HepG2 (cell line): ENCODE results near the gene INPP5E.

ENCODE experiments used
- EHMT2 ChIP-seq: fragments of 200-600 bp; sonication (generic); IDR thresholded peaks from 2 replicates; pipeline ENCODE4 v1.7.0; 2017; ENCODE audit warnings: antibody characterized with exemption, low read depth, low read length, borderline replicate concordance
- ERF ChIP-seq: IDR thresholded peaks from 2 replicates; pipeline ENCODE4 v1.6.1; 2018; ENCODE audit warnings: missing biosample characterization, missing genetic modification reagents
- MTA3 ChIP-seq: sonication (generic); formaldehyde crosslinking; IDR thresholded peaks from 2 replicates; pipeline ENCODE4 v1.4.0; 2020; ENCODE audit warnings: missing genetic modification reagents
- MXI1 ChIP-seq: IDR thresholded peaks from 3 replicates; pipeline ENCODE4 v1.6.1; 2012; ENCODE audit warnings: low read depth, low read length, inconsistent platforms, borderline replicate concordance
- NFIC ChIP-seq: IDR thresholded peaks from 2 replicates; pipeline ENCODE4 v1.6.1; 2012; ENCODE audit warnings: mild to moderate bottlenecking, low read length, inconsistent platforms
- SP2 ChIP-seq: sonication (generic); formaldehyde crosslinking; IDR thresholded peaks from 2 replicates; pipeline ENCODE4 v1.5.1; 2020; ENCODE audit warnings: mild to moderate bottlenecking, missing genetic modification reagents
- ZBTB1 ChIP-seq: sonication (generic); formaldehyde crosslinking; IDR thresholded peaks from 2 replicates; pipeline ENCODE4 v1.4.0; 2020; ENCODE audit warnings: missing genetic modification reagents, borderline replicate concordance
- ZNF773 ChIP-seq: sonication (generic); formaldehyde crosslinking; IDR thresholded peaks from 2 replicates; pipeline ENCODE4 v1.4.0; 2020; ENCODE audit warnings: missing genetic modification reagents, borderline replicate concordance
- ZSCAN30 ChIP-seq: sonication (generic); formaldehyde crosslinking; IDR thresholded peaks from 2 replicates; pipeline ENCODE4 v1.5.0; 2020; ENCODE audit warnings: mild to moderate bottlenecking, missing genetic modification reagents

GRCh38 chr9:136400038-136400834, 39.4 kb downstream of the INPP5E start, which contains the start of gene SNAPC4:
- TF ChIP-seq MTA3 (CRISPR knock-in tag) = no peak
- no peak for TF ChIP-seq ZNF773 (CRISPR knock-in tag)
- no peak for TF ChIP-seq NFIC
- peak; percentile 94 for TF ChIP-seq SP2 (CRISPR knock-in tag)
- no peak for TF ChIP-seq ZBTB1 (CRISPR knock-in tag)
- TF ChIP-seq EHMT2 = no peak
- TF ChIP-seq ERF (CRISPR knock-in tag) = peak; percentile 62
- peak; percentile 93 for TF ChIP-seq MXI1
- TF ChIP-seq ZSCAN30 (CRISPR knock-in tag) = no peak
